Measurements from ENCODE around the gene PCDHAC2.

Gene PCDHAC2, protein sequence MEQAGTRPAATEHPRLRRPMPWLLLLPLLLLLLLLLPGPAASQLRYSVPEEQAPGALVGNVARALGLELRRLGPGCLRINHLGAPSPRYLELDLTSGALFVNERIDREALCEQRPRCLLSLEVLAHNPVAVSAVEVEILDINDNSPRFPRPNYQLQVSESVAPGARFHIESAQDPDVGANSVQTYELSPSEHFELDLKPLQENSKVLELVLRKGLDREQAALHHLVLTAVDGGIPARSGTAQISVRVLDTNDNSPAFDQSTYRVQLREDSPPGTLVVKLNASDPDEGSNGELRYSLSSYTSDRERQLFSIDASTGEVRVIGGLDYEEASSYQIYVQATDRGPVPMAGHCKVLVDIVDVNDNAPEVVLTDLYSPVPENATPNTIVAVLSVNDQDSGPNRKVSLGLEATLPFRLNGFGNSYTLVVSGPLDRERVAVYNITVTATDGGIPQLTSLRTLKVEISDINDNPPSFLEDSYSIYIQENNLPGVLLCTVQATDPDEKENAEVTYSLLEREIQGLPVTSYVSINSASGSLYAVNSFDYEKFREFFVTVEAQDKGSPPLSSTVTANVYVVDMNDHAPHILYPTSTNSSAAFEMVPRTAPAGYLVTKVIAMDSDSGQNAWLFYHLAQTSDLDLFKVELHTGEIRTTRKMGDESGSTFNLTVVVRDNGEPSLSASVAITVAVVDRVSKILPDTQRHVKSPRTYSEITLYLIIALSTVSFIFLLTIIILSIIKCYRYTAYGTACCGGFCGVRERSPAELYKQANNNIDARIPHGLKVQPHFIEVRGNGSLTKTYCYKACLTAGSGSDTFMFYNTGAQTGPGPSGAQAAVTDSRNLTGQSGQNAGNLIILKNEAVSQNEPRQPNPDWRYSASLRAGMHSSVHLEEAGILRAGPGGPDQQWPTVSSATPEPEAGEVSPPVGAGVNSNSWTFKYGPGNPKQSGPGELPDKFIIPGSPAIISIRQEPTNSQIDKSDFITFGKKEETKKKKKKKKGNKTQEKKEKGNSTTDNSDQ

DNA sequence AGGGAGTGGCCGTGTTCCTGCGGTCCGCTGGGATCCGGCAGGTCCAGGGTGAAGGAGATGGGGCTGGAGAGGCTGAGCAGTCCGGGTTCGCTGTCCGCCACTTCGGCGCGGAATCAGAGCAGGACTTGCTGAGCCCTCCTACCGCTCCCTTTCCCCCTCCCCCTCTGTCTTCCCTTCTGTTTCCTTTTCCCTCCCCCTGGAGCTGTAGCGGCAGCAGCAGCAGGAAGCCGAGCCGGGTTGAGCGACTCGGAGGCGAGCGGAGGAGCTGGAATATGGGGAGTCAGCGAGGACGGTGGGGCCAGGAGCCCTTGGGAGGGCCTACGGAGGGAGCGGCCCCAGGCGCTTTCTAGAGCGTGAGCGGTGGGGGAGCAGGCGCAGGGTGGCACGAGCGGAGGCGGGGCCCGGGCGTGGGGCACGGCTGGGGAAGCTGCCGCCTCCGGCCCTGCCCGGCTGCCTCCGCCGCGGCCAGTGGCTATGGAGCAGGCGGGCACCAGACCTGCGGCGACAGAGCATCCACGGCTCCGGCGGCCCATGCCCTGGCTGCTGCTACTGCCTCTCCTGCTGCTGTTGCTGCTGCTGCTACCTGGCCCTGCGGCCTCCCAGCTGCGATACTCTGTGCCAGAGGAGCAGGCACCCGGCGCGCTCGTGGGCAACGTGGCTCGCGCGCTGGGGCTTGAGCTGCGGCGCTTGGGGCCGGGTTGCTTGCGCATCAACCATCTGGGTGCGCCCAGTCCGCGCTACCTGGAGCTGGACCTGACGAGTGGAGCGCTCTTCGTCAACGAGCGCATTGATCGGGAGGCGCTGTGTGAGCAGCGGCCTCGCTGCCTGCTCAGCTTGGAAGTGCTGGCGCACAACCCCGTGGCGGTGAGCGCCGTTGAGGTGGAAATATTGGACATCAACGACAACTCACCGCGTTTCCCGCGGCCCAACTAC, at the start of gene PCDHAC2:
Gene PCDHAC2 (plus strand): TSS at position 184 of the 933 bp plus-strand sequence. CDS start 291 bp downstream, at position 475.
- DNase-seq = no peak

DNA sequence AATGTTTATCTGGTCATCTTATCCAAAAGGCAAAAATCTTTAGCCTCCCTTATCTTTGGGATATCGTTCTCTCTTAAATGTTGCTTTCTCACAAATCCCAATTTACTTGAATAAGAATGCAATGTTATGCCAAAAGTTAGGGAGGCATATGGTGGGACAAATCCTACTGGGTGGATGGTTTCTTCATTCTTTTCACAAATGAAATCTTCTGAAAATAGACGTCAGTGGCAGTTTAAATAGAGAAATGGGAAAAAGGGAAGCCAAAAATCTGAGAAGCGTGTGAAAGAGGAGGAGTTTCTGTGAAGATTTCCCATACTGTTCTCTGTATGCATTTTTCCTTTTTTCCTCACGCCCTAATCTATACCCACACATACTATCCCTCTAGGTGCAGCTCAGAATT, 42.7 kb upstream of the PCDHAC2 start:
- DNase-seq = no peak

DNA sequence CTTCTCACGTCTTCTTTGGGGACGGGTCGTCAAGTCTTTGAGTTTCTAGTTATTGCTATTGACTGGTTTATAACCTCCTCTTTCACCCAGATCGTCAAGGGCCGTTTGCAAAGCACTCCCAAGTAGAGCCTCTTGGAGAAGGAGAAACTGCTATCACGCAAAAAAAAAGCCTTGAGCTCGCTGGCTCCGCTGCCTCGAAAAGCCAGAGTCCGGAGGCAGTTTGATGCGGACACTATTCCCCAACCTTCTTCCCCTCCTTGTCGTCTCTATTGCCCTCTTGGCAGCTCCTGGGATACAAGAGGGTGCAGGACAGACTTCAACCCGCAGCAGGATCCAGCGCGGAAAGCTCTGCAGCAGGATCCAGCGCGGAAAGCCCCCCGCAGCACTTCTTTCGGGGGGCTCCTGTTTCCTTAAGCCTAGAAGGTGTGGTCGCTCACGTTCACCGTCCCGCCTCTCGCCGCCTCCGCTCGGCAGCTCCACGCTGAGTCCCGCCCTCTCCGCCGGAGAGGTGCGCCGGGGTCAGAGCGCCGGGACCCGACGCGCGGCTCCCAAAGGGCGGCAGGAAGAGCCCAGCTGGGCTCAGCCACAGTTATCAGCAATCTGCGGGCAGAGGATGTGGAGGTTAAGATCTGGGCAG, 40.4 kb upstream of the PCDHAC2 start, which contains the start of gene PCDHAC1:
Gene PCDHAC1 (plus strand): TSS at position 494 of the 637 bp plus-strand sequence. CDS start 594 bp downstream, outside the sequence.
- no peak for DNase-seq

DNA sequence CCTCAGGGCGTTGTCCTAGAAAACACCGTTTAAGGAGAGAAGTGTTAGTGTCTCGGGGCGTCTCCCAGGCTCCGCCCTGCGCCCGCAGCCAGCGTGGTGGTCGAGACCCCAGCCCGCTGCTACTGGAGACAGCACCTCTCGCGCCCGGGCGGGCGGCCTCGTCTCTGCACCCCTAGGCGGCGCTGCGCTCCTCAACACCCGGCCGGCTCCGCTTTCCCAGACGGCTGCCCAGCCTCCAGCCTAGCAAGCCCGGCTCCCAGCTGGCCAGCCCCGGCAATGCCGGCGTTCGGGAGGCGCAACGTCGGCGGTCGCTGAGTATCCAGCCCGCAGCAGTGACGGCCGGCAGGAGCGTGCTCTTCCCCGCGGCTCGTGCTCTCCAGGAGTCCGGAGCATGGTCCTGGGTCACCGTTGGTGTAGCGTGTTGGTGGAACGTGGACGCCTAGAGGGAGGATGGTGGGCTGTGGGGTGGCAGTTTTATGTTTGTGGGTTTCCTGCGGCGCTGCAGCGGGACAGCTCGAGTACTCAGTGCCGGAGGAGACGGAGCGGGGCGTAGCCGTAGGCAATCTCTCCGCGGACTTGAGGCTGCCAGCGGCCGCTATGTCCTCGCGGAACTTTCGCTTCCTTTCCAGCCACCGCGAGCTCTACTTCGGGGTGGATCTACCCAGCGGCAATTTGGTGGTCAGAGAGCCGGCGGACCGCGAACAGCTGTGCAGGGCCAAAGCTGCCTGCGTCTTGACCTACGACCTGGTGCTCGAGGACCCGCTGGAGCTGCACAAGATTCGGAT, 39.6 kb upstream of the PCDHAC2 start:
- DNase-seq = no peak

DNA sequence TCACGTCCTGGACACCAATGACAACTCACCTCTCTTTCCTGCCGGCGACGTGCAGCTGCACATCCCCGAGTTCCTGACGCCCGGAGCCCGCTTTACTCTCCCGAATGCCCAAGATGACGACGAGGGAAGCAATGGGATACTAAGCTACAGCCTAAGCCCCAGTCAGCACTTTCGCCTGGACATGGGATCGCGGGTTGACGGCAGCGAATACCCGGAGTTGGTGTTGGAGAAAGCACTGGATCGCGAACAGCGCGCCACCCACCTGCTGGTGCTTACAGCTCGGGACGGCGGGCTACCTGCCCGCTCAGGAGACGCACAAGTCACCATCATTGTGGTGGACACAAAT, 39.1 kb upstream of the PCDHAC2 start:
- DNase-seq = no peak

DNA sequence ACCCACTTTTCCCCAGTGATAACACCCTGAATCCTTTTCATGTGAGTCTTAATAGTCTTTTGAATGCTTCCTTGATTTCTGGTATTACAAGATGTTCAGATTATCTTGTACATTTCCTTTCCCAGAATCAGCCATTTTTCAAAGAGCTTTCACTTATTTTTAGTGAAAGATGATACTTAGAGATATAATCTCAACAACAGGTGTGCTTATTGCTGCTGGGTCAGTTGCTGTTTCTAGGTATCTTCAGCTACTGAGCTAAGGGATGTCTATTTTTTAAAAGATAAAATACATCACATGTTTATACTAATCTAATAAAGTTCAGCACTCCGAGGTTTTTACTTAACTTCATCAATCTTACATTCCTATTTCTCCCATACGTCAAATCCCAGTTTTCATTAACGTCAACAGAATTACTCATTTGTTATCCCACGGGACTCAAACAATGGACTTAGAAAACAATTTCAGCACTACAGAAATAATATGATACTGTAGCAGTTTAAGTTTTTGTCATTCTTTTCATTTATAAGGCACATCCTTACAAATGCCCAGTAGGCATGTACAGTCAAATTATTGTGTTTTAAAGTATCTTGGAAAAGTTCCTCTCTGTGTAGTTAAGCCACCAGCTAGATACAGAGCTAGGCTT, 31.2 kb upstream of the PCDHAC2 start:
- DNase-seq = no peak

DNA sequence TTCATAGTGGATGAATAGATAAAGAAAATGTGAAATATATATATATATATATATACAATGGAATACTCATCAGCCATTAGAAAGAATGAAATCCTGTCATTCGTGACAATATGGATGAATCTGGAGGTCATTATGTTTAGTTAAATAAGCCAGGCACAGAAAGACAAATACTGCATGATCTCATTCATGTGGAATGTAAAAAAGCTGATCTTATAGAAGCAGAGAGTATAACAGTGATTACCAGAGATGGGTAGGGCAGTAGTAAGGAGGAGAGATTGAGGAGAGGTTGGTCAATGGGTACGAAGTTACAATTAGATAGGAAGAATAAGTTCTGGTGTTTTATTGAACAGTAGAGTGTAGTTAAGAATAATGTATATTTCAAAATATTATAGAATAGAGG, 19.7 kb upstream of the PCDHAC2 start:
- no peak for DNase-seq

DNA sequence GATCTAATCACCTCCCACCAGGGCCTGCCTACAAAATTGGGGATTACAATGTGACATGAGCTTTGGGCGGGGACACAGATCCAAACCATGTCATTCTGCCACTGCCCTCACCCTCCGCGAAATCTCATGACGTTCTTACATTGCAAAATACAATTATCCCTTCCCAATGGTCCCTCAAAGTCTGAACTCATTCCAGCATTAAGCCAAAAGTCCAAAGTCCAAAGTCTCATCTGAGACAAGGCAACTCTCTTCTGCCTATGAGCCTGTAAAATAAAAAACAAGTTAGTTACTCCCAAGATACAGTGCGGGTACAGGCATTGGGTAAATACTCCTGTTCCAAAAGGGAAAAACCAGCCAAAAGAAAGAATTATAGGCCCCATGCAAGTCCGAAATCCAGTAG, 14.6 kb upstream of the PCDHAC2 start:
- DNase-seq = no peak

DNA sequence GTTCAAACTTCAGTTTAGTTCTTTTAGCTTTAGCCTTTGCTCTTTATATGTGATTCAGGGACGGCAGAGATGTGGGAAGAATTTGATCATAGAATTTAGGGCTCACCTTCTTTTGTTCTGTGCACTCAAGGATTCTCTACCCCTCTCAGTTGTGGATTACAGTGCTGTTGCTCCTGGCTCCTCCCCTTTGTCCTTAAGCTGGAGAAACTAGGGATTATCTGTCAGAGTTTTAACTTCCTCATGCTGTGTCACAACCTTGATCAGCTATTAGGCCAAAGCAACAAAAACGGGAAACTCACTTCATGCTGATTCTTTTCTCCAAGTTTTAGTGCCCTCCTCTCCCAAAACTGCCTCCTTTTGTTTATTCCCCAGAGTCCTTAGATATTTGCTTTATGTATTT, 13.0 kb upstream of the PCDHAC2 start:
- DNase-seq = no peak

DNA sequence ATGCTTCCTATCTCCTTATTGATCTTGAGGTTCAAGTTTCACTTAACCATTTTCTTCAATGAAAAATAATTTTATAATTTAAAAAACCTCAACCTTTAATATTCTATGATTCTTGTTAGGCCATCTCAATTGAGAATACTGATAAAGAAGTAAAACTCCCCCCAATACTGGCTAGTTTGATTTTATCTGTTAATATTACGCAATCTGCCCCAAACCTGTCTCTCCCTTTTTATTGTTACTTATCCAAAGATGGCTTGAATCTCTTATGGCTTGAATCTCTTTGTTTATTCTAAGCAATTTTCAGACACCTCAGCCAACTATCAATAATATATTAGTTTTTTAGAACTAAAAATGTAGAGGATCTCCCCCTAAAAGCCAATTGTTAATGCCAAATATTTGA, 4.1 kb upstream of the PCDHAC2 start:
- DNase-seq = no peak

DNA sequence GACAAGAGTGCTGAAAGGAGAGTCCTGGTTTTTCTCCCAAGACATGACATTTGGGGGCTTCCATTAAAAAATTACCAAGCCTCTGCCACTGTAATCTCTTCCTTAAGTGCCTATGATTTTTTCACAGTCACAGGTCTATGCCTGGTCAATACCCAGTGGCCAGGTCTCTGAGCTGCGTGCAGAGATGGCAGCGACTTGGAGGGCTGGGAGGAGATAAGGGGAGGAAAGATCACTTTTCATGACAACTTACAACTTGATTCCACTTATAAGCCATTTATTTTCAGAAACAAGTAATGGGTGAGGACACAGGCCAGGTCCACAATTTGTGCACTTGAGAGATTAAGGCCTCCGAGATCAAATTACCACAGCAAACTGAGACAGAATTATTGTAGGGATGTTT, 1.9 kb upstream of the PCDHAC2 start:
- DNase-seq = no peak

DNA sequence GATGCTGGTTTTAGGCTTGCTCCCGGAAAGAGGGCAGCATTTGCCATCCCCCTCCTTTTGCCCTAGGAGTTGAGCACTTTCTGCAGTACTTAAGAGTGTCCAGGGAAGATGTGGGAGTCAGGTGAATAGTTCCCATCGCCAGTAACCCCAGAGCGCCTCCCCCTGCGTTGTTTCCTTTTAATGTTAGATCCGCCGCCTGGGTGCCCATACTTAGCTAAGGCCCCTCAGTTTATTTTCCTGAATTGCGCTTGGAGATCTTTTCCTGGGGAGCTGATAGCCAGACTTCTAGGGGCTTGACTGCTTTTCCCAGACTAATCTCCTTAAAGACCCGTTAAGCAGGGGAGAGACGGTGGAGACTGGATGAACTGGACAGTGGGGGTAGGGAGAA, 377 bp upstream of the PCDHAC2 start:
- DNase-seq = no peak

DNA sequence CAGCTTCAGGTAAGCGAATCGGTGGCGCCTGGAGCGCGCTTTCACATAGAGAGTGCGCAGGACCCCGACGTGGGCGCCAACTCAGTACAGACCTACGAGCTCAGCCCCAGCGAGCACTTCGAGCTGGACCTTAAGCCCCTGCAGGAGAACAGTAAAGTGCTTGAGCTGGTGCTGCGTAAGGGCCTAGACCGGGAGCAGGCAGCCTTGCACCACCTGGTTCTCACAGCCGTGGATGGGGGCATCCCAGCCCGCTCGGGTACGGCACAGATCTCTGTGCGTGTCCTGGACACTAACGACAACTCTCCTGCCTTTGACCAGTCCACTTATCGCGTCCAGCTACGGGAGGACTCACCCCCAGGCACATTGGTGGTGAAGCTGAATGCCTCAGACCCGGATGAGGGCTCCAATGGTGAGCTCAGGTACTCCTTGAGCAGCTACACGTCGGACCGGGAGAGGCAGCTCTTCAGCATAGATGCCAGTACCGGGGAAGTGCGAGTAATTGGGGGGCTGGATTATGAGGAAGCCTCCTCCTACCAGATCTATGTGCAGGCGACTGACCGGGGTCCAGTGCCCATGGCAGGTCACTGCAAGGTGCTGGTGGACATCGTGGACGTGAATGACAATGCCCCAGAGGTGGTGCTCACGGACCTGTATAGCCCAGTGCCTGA, 1.1 kb downstream of the PCDHAC2 start:
- DNase-seq = no peak

DNA sequence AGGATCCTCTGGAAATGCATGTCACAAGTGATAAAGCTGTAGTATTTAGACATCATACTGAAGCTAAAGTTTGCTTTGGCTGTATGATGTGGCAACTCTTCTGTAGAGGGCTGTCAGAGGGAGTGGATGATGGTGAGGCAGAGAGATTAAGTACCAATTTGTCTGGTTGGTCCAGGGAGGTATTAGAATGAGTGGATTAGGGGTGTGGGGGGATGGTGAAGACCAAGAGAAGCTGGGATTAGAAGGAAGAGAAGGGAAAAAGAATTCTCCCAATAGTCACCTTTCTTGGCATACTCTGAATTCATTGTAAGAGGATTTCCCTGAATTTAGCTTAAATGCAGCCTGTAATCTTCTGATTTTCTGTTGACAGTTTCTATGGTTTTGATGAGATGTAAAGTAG, 3.6 kb downstream of the PCDHAC2 start:
- no peak for DNase-seq

DNA sequence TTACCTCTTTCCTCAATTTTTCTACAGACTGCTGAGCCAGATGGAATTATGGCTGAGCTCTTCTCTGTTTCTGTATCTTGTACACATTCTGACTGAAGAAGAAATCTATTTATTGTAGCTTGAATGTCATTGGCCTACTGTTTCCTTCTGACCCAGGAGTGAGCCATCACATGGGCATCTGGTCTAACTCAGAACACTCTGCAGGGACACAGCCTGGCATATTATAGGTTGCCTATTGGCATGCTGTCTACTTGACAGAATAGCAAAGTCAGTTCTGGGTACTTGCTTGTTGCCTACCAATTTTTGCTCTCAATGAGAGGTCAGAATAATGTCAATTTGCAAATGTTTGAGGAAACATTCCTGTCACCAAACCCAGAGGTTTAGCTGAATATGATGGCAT, 7.3 kb downstream of the PCDHAC2 start:
- no peak for DNase-seq

DNA sequence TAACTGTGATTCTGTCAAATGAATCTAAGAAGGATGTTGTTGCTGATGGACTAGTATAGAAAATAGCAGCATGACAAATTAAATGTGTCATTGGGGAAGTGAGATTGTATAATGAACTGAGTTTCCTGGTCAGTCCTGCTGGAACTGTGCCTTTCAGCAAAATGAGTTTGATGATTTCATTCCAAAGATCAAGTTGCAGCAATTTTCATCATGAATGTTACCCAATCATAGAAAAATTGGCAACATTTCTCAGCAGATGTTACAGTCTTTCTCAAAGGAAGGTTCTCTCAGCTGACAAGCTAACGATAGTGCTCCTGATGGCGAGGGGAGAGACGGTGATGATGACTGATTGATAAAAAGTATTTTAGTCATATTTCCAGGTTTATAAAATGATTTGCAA, 10.7 kb downstream of the PCDHAC2 start:
- no peak for DNase-seq

DNA sequence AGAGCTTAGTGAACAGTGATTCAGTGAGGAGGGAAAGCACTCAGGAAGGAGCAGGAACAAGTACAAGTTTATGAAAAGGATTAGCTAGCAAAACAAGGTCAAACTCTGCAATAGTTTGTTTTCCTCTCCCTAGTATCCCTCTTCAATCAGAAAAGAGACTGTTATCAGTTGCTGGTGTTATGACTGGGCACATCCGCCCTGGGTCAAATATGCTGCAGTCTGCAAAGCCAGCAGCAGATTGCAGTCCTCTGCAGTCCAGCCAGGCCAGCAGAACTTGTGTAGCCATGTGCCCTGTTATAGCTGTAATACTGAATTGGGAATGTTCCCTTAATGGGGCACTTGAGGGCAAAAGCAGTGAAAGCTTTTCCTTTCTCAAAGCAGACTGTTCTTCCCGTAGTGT, 12.0 kb downstream of the PCDHAC2 start:
- no peak for DNase-seq

DNA sequence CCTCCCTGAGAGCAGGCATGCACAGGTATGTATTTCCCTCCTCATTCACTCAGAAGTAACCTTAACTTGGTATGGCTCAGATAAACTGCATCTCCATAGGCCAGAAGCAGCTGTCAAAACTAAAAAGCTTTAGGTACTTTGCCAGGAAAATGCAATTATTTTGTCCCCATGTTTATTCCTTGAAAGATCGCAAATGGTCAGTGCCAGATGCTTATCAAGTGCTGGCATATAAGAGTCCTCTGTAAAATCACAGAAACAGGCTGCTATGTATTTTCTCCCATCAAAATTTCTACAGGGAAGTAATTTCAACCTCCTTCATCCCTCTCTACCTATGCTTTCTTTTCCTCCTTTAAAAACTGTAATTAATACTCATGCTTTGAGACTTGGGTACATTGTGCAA, 12.7 kb downstream of the PCDHAC2 start:
- no peak for DNase-seq

DNA sequence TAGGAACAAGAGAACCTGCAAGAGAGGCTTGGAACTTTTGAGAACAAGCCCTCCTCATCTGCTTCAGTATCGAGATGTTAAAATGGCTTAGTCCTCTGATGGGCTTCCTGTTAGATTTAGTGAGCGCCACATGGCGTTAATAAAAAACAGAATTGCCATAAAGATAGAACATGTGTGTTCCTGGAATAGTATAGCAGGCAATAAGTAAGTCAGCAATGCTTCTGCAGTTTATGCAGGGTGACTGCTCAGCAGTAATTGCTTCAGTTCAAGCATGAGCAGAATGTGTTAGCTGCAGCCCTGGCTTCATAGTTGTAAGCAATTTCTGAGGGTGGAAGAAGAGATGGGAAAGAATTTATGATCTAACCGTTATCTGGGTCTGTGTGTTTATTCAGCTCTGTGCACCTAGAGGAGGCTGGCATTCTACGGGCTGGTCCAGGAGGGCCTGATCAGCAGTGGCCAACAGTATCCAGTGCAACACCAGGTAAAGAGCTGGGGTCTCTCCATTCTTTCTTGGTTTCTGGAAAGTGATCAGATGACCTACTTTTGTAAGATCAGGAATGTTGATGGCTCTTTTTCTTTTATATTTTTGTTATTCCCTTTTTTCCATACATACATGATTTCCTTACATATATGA, 15.9 kb downstream of the PCDHAC2 start:
- DNase-seq = no peak

DNA sequence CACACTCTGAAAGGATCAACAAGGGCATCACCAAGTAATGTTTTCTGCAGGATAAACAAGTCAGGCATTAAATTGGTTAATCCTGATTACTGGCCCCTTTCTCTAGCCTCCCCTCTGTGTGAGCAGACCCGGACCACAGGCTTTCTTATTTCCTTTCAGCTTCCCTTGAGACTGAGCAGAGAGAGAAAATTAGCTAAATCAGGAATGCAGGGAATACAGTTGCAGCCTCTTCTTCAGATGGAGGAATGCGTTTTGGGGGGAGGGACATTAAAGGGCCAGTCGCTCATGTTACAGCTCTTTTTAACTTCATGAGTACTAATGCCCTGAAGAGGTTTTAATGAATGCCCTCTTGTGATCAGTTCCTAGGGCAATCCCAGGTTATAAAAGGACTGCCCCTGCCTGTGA, 19.8 kb downstream of the PCDHAC2 start:
- DNase-seq = no peak
